ENCODE measurements around the gene VPS11. TPM values are rescaled to one million over a fixed set of nuclear protein-coding genes. Genes with fewer than 3 reads are reported as not detected.

The VPS11 gene
- total and polyA plus RNA-seq, 10 of the 15 experiments (the other 5 are each of a cell fraction or from before 2014, with no cell fraction given): 15.8 to 26.4 (median 24.5) TPM

- intact Hi-C loops (cut with micrococcal nuclease; ENCODE audit: unreplicated experiment): no loop called here
- ChIA-PET RAD21 (ENCODE audit: unreplicated experiment) (no interaction called here), CTCF (no interaction called here), SMC1A (ENCODE audit: uncharacterized antibody, unreplicated experiment) (no interaction called here), POLR2A (no interaction called here)
- no peak for TF ChIP-seq ZZZ3 (IDR thresholded peaks at IDR 0.05; ENCODE audit: control insufficient read depth, insufficient read length, low read depth)
- no peak for TF ChIP-seq KLF5 (IDR thresholded peaks at IDR 0.05; ENCODE audit: partially characterized antibody)
- TF ChIP-seq ESRRA (IDR thresholded peaks at IDR 0.05; ENCODE audit: low read length): no peak
- peak; percentile 22; the same call in 1 of the 2 replicates for TF ChIP-seq POLR2A (IDR thresholded peaks at IDR 0.05; ENCODE audit: low read depth, low read length)
- no peak for TF ChIP-seq ZBTB33 (IDR thresholded peaks at IDR 0.05)
- TF ChIP-seq ZBTB4 (CRISPR knock-in tag; IDR thresholded peaks at IDR 0.05): no peak
- TF ChIP-seq REST (IDR thresholded peaks at IDR 0.05; ENCODE audit: low read depth, low read length): no peak
- no peak for TF ChIP-seq HSF1 (IDR thresholded peaks at IDR 0.05; ENCODE audit: low read depth, low read length)
- DNase-seq (ENCODE audit: low read depth, low spot score) (no peak), FAIRE-seq (no peak), ATAC-seq (no peak)
- Histone ChIP-seq H3K4me2 (ENCODE audit: control insufficient read depth, insufficient read depth) (no peak overlapping the region), H3K79me2 (ENCODE audit: control insufficient read depth, insufficient read depth, low read length) (peaks cover 16% of the 10 kb centered on the region), H3K9ac (ENCODE audit: control insufficient read depth, insufficient read depth, low read length) (no peak overlapping the region), H3K27ac (ENCODE audit: control insufficient read depth, insufficient read depth) (no peak overlapping the region), H3K4me3 (no peak overlapping the region), H3K9me3 (replicated peaks; ENCODE audit: control insufficient read depth, insufficient read depth, low read length) (no peaks in the 10 kb centered on the region), H4K20me1 (ENCODE audit: control insufficient read depth, insufficient read depth) (no peaks in the 10 kb centered on the region), H3K36me3 (ENCODE audit: control insufficient read depth in 2 of 2, insufficient read depth in 2 of 2, low read length in 1 of 2) (peaks cover 5 to 9% of the 10 kb centered on the region in 2 experiments; a peak in 3 of 4 replicates), H2AFZ (ENCODE audit: control insufficient read depth, low read depth, low read length) (no peak overlapping the region), H3K4me1 (ENCODE audit: control insufficient read depth, insufficient read depth, low read length) (peaks cover 14% of the 10 kb centered on the region), H3K27me3 (replicated peaks in 1 of 2; ENCODE audit: control insufficient read depth in 2 of 2, insufficient read depth in 2 of 2, low read length in 1 of 2) (no peaks in the 10 kb centered on the region)
- no TSS peak for BruUV-seq (replicated peaks)
- 97% methylated on average over 16 of the region's 16 CpGs for WGBS (ENCODE audit: insufficient coverage, insufficient replicate concordance, low lambda C conversion rate, missing lambda C conversion rate)
- in situ Hi-C loops (cut with MboI): no loop called here
Observed at GRCh38 chr11:119025978-119026766, 41.4 kb upstream of the VPS11 start.

Data from GM12878 (cell line).